Ovary (tissue), 3 donors: ENCODE results near the gene C9orf153.

Experiments
- POLR2A ChIP-seq: fragments of 450-650 bp; IDR thresholded peaks from one replicate; pipeline ENCODE4 v1.6.1; 2017; ENCODE audit warnings: antibody characterized with exemption, mild to moderate bottlenecking, moderate library complexity
- TF ChIP-seq, protein P1 (sequence below), 3 donors: fragments of 450-650 bp in 2 of 3; fragments of 200-600 bp in 1 of 3; IDR thresholded peaks; one replicate each; pipeline versions ENCODE4 v1.5.1 to v1.8.0; 2016 to 2022; ENCODE audit warnings: antibody characterized with exemption in 3 of 3, mild to moderate bottlenecking in 1 of 3
- donor health status: DM: no; HTN: no; CAD: no.

GRCh38 chr9:86186696-86187095 is 72.8 kb downstream of the C9orf153 start:
- TF ChIP-seq, protein P1, sequence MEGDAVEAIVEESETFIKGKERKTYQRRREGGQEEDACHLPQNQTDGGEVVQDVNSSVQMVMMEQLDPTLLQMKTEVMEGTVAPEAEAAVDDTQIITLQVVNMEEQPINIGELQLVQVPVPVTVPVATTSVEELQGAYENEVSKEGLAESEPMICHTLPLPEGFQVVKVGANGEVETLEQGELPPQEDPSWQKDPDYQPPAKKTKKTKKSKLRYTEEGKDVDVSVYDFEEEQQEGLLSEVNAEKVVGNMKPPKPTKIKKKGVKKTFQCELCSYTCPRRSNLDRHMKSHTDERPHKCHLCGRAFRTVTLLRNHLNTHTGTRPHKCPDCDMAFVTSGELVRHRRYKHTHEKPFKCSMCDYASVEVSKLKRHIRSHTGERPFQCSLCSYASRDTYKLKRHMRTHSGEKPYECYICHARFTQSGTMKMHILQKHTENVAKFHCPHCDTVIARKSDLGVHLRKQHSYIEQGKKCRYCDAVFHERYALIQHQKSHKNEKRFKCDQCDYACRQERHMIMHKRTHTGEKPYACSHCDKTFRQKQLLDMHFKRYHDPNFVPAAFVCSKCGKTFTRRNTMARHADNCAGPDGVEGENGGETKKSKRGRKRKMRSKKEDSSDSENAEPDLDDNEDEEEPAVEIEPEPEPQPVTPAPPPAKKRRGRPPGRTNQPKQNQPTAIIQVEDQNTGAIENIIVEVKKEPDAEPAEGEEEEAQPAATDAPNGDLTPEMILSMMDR (IDR thresholded peaks at IDR 0.05): no peak
- TF ChIP-seq POLR2A: no peak
